ENCODE measurements around the gene PRSS50.
"Not testable (repeated sequence)": the region's sequence is repeated elsewhere in the genome, so short reads cannot be mapped to it uniquely, and the experiment has no call there.

Gene PRSS50

DNA sequence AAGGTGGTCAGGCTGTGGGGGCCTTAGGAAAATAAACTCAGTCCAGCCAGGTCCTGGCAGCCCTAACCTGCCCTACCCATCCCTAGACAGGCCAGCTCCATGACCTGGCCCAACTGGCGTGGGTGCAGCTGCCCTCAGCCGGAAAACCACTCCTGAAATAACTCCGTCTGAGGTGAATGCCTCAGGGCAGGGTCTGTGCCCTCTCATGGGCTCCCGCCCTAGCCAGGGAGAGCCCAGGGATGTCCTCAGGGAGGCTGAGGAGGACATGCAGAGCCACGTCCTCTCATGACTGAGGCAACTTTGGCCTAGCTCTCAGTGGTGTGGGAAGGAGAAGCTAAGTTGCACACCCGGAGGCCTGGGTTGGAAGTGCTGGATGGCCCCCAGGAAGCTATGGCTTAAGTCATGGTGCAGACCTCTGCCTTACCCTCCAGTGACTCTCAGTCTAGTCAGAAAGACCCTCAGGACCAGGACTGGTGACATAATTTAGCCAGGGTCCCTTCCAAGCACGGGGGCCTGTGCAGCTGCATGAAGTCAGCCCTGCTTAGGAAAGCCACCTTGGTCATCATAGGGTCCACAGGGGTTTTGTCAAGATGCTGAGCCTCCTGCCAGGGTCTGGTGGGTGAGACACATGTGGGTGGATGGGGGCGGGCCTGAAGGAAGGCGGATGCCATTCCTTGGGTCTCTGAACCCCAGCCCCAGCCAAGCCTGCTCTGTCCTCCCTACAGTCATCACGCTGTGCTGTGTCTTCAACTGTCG is 9.1 kb downstream of the PRSS50 start:
- no peaks in the 10 kb centered on the region for H3K36me3 ChIP-seq (ENCODE audit: control insufficient read depth in 2 of 2, insufficient read depth in 2 of 2, low read length in 2 of 2)
- H3K9ac ChIP-seq (ENCODE audit: low read depth in 1 of 2, low read length in 2 of 2), result no peak overlapping the region
- H3K4me1 ChIP-seq (ENCODE audit: control insufficient read depth in 2 of 2, insufficient read depth in 2 of 2, low read length in 2 of 2), result no peaks in the 10 kb centered on the region
- no peaks in the 10 kb centered on the region for H3K9me3 ChIP-seq (ENCODE audit: control insufficient read depth in 2 of 2, low read length in 2 of 2)
- H3K27ac ChIP-seq (ENCODE audit: low read depth in 2 of 2, low read length in 2 of 2), result no peak overlapping the region
- no peak overlapping the region for H3K4me3 ChIP-seq (ENCODE audit: low read length in 2 of 2)
- H3K27me3 ChIP-seq (ENCODE audit: control insufficient read depth in 2 of 2, insufficient read depth in 2 of 2, low read length in 2 of 2), result no peaks in the 10 kb centered on the region

- Histone ChIP-seq H3K9me3 (ENCODE audit: control insufficient read depth in 2 of 2, low read length in 2 of 2) (no peaks in the 10 kb centered on the region), H3K4me3 (ENCODE audit: low read length in 2 of 2) (no peak overlapping the region), H3K27me3 (ENCODE audit: control insufficient read depth in 2 of 2, insufficient read depth in 2 of 2, low read length in 2 of 2) (no peaks in the 10 kb centered on the region), H3K36me3 (ENCODE audit: control insufficient read depth in 2 of 2, insufficient read depth in 2 of 2, low read length in 2 of 2) (no peaks in the 10 kb centered on the region), H3K9ac (ENCODE audit: low read depth in 1 of 2, low read length in 2 of 2) (no peak overlapping the region), H3K27ac (ENCODE audit: low read depth in 2 of 2, low read length in 2 of 2) (no peak overlapping the region), H3K4me1 (ENCODE audit: control insufficient read depth in 2 of 2, insufficient read depth in 2 of 2, low read length in 2 of 2) (no peaks in the 10 kb centered on the region)
These were observed 10.1 kb downstream of the PRSS50 start for GRCh38 chr3:46707601-46708011.

DNA sequence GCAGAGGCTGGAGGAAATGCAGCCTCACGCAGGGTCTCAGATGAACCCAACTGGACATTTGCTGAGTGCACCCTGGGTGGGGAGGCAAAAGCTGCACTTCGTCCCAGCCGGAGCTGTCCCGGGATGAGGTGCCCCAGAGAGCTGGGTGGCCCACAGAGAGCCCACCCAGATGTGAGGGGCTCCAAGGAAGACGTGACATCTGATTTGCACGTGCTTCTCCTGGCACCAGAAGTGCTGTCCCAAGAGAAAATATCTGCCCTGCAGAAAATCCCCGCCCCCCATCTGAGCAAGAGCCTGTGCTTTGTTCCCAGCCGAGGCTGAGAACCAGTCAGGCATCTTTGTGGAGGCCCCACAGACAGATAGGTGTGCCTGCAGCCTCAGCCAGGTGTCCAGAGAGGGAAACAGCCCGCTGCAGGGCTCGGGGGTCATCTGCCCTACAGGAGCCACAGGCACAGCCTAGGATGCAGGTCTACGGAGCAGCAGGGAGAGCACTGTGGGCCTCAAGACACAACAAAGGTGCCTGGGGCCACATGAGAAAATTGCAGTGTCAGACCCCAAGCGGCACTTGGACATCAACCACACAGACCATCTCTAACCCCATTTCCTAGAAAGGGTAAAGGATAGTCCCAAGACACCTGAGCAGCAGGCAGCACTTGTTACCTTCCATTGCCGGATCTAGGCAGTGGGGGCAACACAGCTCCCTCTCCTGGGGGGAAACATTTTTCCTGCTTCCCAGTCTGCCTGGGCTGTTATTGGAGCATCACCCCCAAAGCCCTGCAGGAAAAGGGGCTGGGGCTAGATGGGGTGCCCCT is 10.7 kb downstream of the PRSS50 start:
- Histone ChIP-seq H3K9me3 (ENCODE audit: control insufficient read depth in 2 of 2, low read length in 2 of 2) (no peaks in the 10 kb centered on the region), H3K9ac (ENCODE audit: low read depth in 1 of 2, low read length in 2 of 2) (no peak overlapping the region), H3K4me1 (ENCODE audit: control insufficient read depth in 2 of 2, insufficient read depth in 2 of 2, low read length in 2 of 2) (no peaks in the 10 kb centered on the region), H3K36me3 (ENCODE audit: control insufficient read depth in 2 of 2, insufficient read depth in 2 of 2, low read length in 2 of 2) (no peaks in the 10 kb centered on the region), H3K27me3 (ENCODE audit: control insufficient read depth in 2 of 2, insufficient read depth in 2 of 2, low read length in 2 of 2) (peaks cover under 1 to 3% of the 10 kb centered on the region in 2 donors), H3K27ac (ENCODE audit: low read depth in 2 of 2, low read length in 2 of 2) (no peak overlapping the region), H3K4me3 (ENCODE audit: low read length in 2 of 2) (no peak overlapping the region)

- no peak overlapping the region for H3K4me3 ChIP-seq (ENCODE audit: low read length in 2 of 2)
- H3K9ac ChIP-seq (ENCODE audit: low read depth in 1 of 2, low read length in 2 of 2), result no peak overlapping the region
- H3K9me3 ChIP-seq (ENCODE audit: control insufficient read depth in 2 of 2, low read length in 2 of 2), result no peaks in the 10 kb centered on the region
- no peak overlapping the region for H3K27ac ChIP-seq (ENCODE audit: low read depth in 2 of 2, low read length in 2 of 2)
- H3K27me3 ChIP-seq (ENCODE audit: control insufficient read depth in 2 of 2, insufficient read depth in 2 of 2, low read length in 2 of 2), result peaks cover 5 to 9% of the 10 kb centered on the region in 2 donors
- H3K4me1 ChIP-seq (ENCODE audit: control insufficient read depth in 2 of 2, insufficient read depth in 2 of 2, low read length in 2 of 2), result no peaks in the 10 kb centered on the region
- no peaks in the 10 kb centered on the region for H3K36me3 ChIP-seq (ENCODE audit: control insufficient read depth in 2 of 2, insufficient read depth in 2 of 2, low read length in 2 of 2)
These were observed 11.7 kb downstream of the PRSS50 start for GRCh38 chr3:46705751-46706552.

- Histone ChIP-seq H3K4me3 (ENCODE audit: low read length in 2 of 2) (no peak overlapping the region), H3K9ac (ENCODE audit: low read depth in 1 of 2, low read length in 2 of 2) (no peak overlapping the region), H3K4me1 (ENCODE audit: control insufficient read depth in 2 of 2, insufficient read depth in 2 of 2, low read length in 2 of 2) (no peaks in the 10 kb centered on the region), H3K27me3 (ENCODE audit: control insufficient read depth in 2 of 2, insufficient read depth in 2 of 2, low read length in 2 of 2) (peaks cover 5 to 12% of the 10 kb centered on the region in 2 donors), H3K9me3 (ENCODE audit: control insufficient read depth in 2 of 2, low read length in 2 of 2) (no peaks in the 10 kb centered on the region), H3K36me3 (ENCODE audit: control insufficient read depth in 2 of 2, insufficient read depth in 2 of 2, low read length in 2 of 2) (no peaks in the 10 kb centered on the region), H3K27ac (ENCODE audit: low read depth in 2 of 2, low read length in 2 of 2) (no peak overlapping the region)
These were observed 12.6 kb downstream of the PRSS50 start for GRCh38 chr3:46705022-46705530.

DNA sequence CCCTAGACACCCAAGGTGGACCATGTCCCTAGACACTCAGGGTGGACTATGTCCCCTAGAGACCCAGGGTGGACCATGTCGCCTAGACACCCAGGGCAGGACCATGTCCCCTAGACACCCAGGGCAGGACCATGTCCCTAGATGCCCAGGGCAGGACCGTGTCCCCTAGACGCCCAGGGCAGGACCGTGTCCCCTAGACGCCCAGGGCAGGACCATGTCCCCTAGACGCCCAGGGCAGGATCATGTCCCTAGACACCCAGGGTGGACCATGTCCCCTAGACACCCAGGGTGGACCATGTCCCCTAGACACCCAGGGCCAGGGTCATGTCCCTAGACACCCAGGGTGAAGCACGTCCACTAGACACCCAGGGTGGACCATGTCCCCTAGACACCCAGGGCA is 13.3 kb downstream of the PRSS50 start:
- not testable (repeated sequence) for H3K27ac ChIP-seq (ENCODE audit: low read depth in 2 of 2, low read length in 2 of 2); H3K4me1 ChIP-seq (ENCODE audit: control insufficient read depth in 2 of 2, insufficient read depth in 2 of 2, low read length in 2 of 2); H3K9me3 ChIP-seq (ENCODE audit: control insufficient read depth in 2 of 2, low read length in 2 of 2); H3K36me3 ChIP-seq (ENCODE audit: control insufficient read depth in 2 of 2, insufficient read depth in 2 of 2, low read length in 2 of 2); H3K4me3 ChIP-seq (ENCODE audit: low read length in 2 of 2); H3K9ac ChIP-seq (ENCODE audit: low read depth in 1 of 2, low read length in 2 of 2)
- peaks cover 5 to 12% of the 10 kb centered on the region in 2 donors for H3K27me3 ChIP-seq (ENCODE audit: control insufficient read depth in 2 of 2, insufficient read depth in 2 of 2, low read length in 2 of 2)

GRCh38 chr3:46703013-46703520 is 14.6 kb downstream of the PRSS50 start:
- Histone ChIP-seq H3K27ac (ENCODE audit: low read depth in 2 of 2, low read length in 2 of 2) (no peak overlapping the region), H3K9ac (ENCODE audit: low read depth in 1 of 2, low read length in 2 of 2) (no peak overlapping the region), H3K27me3 (ENCODE audit: control insufficient read depth in 2 of 2, insufficient read depth in 2 of 2, low read length in 2 of 2) (peaks cover 5 to 12% of the 10 kb centered on the region in 2 donors), H3K4me1 (ENCODE audit: control insufficient read depth in 2 of 2, insufficient read depth in 2 of 2, low read length in 2 of 2) (no peaks in the 10 kb centered on the region), H3K4me3 (ENCODE audit: low read length in 2 of 2) (no peak overlapping the region), H3K9me3 (ENCODE audit: control insufficient read depth in 2 of 2, low read length in 2 of 2) (no peaks in the 10 kb centered on the region), H3K36me3 (ENCODE audit: control insufficient read depth in 2 of 2, insufficient read depth in 2 of 2, low read length in 2 of 2) (no peaks in the 10 kb centered on the region)

DNA sequence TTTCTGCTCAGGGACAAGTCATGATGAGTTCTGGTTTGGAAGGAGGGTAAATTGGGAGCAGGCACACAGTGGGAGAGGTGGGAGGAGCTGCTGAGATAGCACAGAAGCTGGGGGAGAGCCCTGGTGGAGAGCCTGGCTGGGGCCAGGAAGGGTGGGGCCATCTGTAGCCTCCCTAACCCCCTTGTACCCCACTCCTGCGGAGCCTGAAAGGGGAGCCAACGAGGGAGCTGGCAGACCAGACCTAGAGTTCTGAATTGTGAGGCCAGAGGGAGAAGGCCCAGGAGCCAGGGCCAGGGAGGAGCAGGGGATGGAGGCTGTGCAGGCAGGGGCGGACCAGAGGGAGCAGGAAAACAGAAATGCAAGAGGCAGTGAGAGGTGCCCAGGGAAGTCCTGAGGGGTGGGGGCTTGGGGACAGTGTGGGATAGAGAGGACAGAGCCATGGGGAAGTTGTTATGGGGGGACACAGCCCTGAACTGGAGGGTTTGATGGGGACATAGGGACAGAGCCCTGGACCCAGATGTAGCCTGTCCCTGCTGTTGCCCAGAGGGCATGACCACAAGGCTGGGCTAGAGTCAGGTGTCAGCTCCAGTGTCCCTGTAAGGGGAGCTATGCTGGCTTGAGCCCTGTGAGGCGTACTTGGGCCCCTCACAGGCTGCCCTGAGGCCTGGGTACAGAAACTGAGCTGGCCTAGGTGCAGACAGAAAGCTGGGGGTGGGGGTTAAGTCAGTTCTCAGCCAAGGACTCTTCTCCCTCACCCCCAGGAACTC is 15.2 kb downstream of the PRSS50 start:
- Histone ChIP-seq H3K27ac (ENCODE audit: low read depth in 2 of 2, low read length in 2 of 2) (no peak overlapping the region), H3K27me3 (ENCODE audit: control insufficient read depth in 2 of 2, insufficient read depth in 2 of 2, low read length in 2 of 2) (peaks cover 5 to 12% of the 10 kb centered on the region in 2 donors), H3K4me1 (ENCODE audit: control insufficient read depth in 2 of 2, insufficient read depth in 2 of 2, low read length in 2 of 2) (no peaks in the 10 kb centered on the region), H3K9me3 (ENCODE audit: control insufficient read depth in 2 of 2, low read length in 2 of 2) (no peaks in the 10 kb centered on the region), H3K36me3 (ENCODE audit: control insufficient read depth in 2 of 2, insufficient read depth in 2 of 2, low read length in 2 of 2) (no peaks in the 10 kb centered on the region), H3K4me3 (ENCODE audit: low read length in 2 of 2) (no peak overlapping the region), H3K9ac (ENCODE audit: low read depth in 1 of 2, low read length in 2 of 2) (no peak overlapping the region)

GRCh38 chr3:46701181-46701939 is 16.3 kb downstream of the PRSS50 start, which contains the start of gene TMIE:
TMIE (plus strand) TSS chr3:46701392; CDS start chr3:46701488, 96 bp downstream.
- Histone ChIP-seq H3K4me1 (ENCODE audit: control insufficient read depth in 2 of 2, insufficient read depth in 2 of 2, low read length in 2 of 2) (no peaks in the 10 kb centered on the region), H3K4me3 (ENCODE audit: low read length in 2 of 2) (no peak within 1 kb of the TSS), H3K27me3 (ENCODE audit: control insufficient read depth in 2 of 2, insufficient read depth in 2 of 2, low read length in 2 of 2) (peaks cover 5 to 12% of the 10 kb centered on the region in 2 donors), H3K9ac (ENCODE audit: low read depth in 1 of 2, low read length in 2 of 2) (no peak within 1 kb of the TSS), H3K9me3 (ENCODE audit: control insufficient read depth in 2 of 2, low read length in 2 of 2) (no peaks in the 10 kb centered on the region), H3K36me3 (ENCODE audit: control insufficient read depth in 2 of 2, insufficient read depth in 2 of 2, low read length in 2 of 2) (no peaks in the 10 kb centered on the region), H3K27ac (ENCODE audit: low read depth in 2 of 2, low read length in 2 of 2) (no peak within 1 kb of the TSS)

Measured in mucosa of rectum (tissue), 2 donors.